Right renal pelvis (tissue), 4 donors: ENCODE results near the gene CRIP3. TPM values are rescaled to one million over a fixed set of nuclear protein-coding genes. Genes with fewer than 3 reads are reported as not detected.
"Not testable (repeated sequence)": the region's sequence is repeated elsewhere in the genome, so short reads cannot be mapped to it uniquely, and the experiment has no call there.

Source experiments
- DNase-seq, 4 donors: peaks; one replicate each; pipeline ENCODE4 v3.0.0-alpha.2; 2013; ENCODE audit warnings: low read depth in 4 of 4, low spot score in 3 of 4, missing footprints in 1 of 4
- polyA plus RNA-seq, 4 donors: library from polyadenylated mRNA; unstranded; fragments of 120-200 nt; gene quantifications; one replicate each; pipeline ENCODE4 v1.2.1, GENCODE V29; 2013; ENCODE audit not compliant: insufficient read length in 4 of 4

CRIP3 gene
- polyA plus RNA-seq: 1 to 10 TPM; 2.2 to 3.9 (median 3.7) TPM

GRCh38 chr6:43308101-43308989, at the start of gene CRIP3:
Gene CRIP3, minus strand, starts transcription at chr6:43308826. Its CDS starts 34 bp downstream, at chr6:43308792.
- DNase-seq: no peak

- DNase-seq: no peak
Measured at GRCh38 chr6:43355862-43356590, 47.4 kb upstream of the CRIP3 start.

- not testable (repeated sequence) for DNase-seq
Measured at GRCh38 chr6:43351951-43352350, 43.3 kb upstream of the CRIP3 start.

- no peak for DNase-seq
Measured at GRCh38 chr6:43347444-43347843, 38.8 kb upstream of the CRIP3 start.

GRCh38 chr6:43347021-43347420, 38.4 kb upstream of the CRIP3 start:
- DNase-seq: no peak

GRCh38 chr6:43346243-43346642, 37.6 kb upstream of the CRIP3 start:
- DNase-seq: not testable (repeated sequence)

- DNase-seq: no peak
Measured at GRCh38 chr6:43339168-43339567, 30.5 kb upstream of the CRIP3 start.

- no peak for DNase-seq
Measured at GRCh38 chr6:43338243-43338642, 29.6 kb upstream of the CRIP3 start.

GRCh38 chr6:43336382-43336781, 27.8 kb upstream of the CRIP3 start:
- no peak for DNase-seq

- no peak for DNase-seq
Measured at GRCh38 chr6:43335469-43335868, 26.8 kb upstream of the CRIP3 start.

- DNase-seq: peak; percentile 26 to 49 (median 40)
Measured at GRCh38 chr6:43334466-43335095, 26.0 kb upstream of the CRIP3 start.

- DNase-seq: no peak
Measured at GRCh38 chr6:43331891-43332290, 23.3 kb upstream of the CRIP3 start.

GRCh38 chr6:43331470-43331869, 22.8 kb upstream of the CRIP3 start:
- DNase-seq: no peak

GRCh38 chr6:43328528-43328927, 19.9 kb upstream of the CRIP3 start:
- DNase-seq: no peak

- DNase-seq: no peak
Measured at GRCh38 chr6:43325876-43326275, 17.2 kb upstream of the CRIP3 start.

- DNase-seq: no peak
Measured at GRCh38 chr6:43318011-43318410, 9.4 kb upstream of the CRIP3 start.

- DNase-seq: no peak
Measured at GRCh38 chr6:43313813-43314212, 5.2 kb upstream of the CRIP3 start.

GRCh38 chr6:43311666-43312065, 3.0 kb upstream of the CRIP3 start:
- no peak for DNase-seq

- DNase-seq: no peak
Measured at GRCh38 chr6:43310624-43311023, 2.0 kb upstream of the CRIP3 start.

- no peak for DNase-seq
Measured at GRCh38 chr6:43310134-43310533, 1.5 kb upstream of the CRIP3 start.

- no peak for DNase-seq
Measured at GRCh38 chr6:43308990-43309477, 408 bp upstream of the CRIP3 start.
